Loucy (cell line): ENCODE data around the gene DDIT3.
"Not testable (repeated sequence)": the region's sequence is repeated elsewhere in the genome, so short reads cannot be mapped to it uniquely, and the experiment has no call there.

Experiments used
- EZH2phosphoT487 ChIP-seq: fragments of 200-600 bp; IDR thresholded peaks from 2 replicates; pipeline ENCODE4 v1.6.1; 2018; ENCODE audit warnings: antibody characterized with exemption, mild to moderate bottlenecking, moderate library complexity, borderline replicate concordance
- TF ChIP-seq, protein P1 (sequence below): fragments of 200-600 bp; sonication (generic); conservative IDR thresholded peaks from 2 replicates; pipeline ENCODE4 v1.5.1; 2014; ENCODE audit warnings: mild to moderate bottlenecking, antibody characterized with exemption, low read length

DNA sequence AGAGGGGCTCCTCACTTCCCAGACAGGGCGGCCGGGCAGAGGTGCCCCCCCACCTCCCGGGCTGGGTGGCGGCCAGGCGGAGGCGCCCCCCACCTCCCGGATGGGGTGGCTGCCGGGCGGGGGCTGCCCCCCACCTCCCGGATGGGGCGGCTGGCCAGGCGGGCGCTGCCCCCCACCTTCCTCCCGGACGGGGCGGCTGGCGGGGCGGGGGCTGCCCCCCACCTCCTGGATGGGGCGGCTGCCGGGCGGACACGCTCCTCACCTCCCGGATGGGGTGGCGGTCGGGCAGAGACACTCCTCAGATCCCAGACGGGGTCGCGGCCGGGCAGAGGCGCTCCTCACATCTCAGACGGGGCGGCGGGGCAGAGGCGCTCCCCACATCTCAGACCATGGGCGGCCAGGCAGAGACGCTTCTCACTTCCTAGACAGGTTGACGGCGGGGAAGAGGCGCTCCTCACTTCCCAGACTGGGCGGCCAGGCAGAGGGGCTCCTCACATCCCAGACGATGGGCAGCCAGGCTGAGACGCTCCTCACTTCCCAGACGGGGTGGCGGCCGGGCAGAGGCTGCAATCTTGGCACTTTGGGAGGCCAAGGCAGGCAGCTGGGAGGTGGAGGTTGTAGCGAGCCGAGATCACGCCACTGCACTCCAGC, 25.1 kb downstream of the DDIT3 start:
- TF ChIP-seq, protein P1, sequence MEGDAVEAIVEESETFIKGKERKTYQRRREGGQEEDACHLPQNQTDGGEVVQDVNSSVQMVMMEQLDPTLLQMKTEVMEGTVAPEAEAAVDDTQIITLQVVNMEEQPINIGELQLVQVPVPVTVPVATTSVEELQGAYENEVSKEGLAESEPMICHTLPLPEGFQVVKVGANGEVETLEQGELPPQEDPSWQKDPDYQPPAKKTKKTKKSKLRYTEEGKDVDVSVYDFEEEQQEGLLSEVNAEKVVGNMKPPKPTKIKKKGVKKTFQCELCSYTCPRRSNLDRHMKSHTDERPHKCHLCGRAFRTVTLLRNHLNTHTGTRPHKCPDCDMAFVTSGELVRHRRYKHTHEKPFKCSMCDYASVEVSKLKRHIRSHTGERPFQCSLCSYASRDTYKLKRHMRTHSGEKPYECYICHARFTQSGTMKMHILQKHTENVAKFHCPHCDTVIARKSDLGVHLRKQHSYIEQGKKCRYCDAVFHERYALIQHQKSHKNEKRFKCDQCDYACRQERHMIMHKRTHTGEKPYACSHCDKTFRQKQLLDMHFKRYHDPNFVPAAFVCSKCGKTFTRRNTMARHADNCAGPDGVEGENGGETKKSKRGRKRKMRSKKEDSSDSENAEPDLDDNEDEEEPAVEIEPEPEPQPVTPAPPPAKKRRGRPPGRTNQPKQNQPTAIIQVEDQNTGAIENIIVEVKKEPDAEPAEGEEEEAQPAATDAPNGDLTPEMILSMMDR, result not testable (repeated sequence)
- not testable (repeated sequence) for TF ChIP-seq EZH2phosphoT487
